Dedifferentiated amniotic fluid mesenchymal stem cell (primary cell): Measurements from ENCODE around the gene RAPGEF5.
"Not testable (repeated sequence)": the region's sequence is repeated elsewhere in the genome, so short reads cannot be mapped to it uniquely, and the experiment has no call there.

Experiments
- DNase-seq: peaks from one replicate; pipeline ENCODE4 v3.0.0-alpha.2; 2016; ENCODE audit errors: extremely low spot score

Gene RAPGEF5

GRCh38 chr7:22121702-22122474, 235.1 kb downstream of the RAPGEF5 start:
- no peak for DNase-seq

- no peak for DNase-seq
These were observed 236.4 kb downstream of the RAPGEF5 start for GRCh38 chr7:22120391-22121053.

DNA sequence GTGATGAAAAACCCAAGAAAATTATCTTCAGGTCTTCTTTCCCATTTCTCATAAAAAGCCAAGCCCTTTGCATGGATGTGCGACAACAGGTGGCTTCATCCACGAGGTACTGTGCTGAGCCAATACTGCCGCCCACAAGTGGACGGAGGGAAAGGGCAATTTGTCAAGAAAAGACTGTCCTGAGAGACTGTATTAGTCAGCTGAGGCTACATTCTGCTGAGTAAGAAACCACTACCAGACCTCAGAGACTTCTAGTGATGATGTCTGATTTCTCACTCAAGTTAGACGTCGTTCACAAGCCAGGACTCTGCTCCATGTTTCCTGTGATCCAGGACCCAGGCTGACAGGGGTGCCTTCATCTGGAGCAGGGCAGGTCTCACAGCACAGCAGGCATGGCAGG, 239.7 kb downstream of the RAPGEF5 start:
- no peak for DNase-seq

DNA sequence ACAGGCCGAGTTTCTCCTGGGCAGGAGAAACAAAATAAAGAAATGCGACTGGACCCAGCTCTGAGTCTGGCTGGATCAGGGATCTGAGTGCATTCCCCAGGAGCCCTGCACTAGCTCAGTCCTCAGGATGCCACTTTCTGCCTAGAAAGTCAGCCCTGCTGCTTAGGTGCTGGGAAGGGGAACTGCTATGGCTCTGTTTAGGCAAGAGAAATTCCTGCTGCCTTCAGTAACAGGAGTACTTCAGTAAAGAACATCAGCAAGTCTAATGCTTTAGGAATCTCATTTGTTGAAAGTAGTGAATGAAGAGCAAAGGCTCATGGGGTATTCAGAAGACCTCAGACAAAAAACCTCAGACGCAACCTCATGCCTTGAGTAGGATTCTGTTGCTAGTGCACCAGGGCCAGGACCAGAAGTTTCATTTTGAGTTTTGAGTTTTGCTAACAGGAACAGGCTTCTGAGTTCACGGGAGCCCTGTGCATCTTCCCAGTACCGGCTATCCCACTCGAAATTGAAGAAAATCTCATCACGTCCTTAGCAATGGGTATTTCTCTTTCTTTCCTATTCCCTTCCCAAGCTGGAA, 240.4 kb downstream of the RAPGEF5 start:
- DNase-seq, result no peak

DNA sequence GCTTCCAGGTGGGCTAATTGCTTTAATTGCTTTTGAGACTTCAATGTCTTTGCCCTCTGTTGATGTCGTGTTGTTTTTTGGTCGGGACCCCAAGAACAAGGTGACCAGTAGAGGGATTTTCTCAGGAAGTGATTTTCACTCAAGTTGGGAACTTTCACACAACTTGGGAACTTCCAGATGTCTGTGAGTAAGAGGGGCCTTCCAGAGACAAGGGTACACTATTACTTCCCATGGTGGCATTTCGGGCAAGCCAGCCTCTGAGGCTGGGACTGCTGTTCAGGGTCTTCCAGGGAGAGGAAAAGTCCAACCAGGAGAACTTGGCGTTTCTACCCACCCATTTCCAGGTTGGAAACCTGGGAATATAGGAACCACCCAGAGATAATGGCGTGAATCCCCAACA, 241.3 kb downstream of the RAPGEF5 start:
- DNase-seq, result no peak

DNA sequence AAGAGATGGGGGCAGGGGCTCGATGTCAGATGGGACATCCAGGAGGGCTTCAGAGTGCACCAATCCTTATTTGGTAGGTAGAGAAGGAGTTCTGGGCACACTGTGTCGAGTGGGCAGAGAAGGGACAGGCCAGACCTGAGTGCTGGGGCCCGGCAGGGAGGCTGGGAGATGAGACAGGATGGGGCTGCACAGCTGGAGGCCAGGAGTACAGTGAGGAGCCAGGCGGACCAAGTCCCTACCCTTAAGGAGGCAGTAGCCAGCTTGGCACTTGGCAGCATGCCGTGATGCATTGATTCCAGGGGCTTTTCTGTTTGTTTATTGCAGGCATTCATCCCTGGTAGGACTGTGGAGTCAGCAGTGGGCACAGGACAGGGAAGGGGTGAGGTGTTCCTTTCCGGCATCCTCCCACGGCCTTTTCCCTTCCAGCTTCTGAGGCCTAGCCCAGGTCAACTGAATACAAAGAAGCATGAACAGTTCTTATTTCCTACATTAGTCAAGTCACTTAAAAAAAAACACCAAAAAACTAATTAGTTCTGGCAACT, 242.4 kb downstream of the RAPGEF5 start:
- DNase-seq, result no peak

GRCh38 chr7:22113041-22113440, 243.9 kb downstream of the RAPGEF5 start:
- no peak for DNase-seq

DNA sequence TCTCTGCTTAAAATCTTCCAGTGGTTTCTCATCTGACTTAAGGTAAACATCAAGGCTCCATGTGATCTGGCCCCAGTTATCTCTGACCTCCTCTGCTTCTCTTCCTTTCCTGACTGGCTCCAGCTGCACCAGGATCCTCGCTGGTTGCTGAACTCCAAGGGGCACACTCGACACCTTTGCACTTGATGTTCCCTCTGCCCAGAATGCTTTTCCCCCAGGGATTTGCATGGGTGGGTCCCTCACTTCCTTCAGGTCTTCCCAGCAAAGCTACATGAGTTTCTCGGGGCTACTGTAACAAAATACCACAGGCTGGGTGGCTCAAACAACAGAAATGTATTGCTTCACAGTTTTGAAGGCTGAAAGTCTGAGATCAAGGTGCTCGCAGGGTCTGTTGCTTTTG, 245.3 kb downstream of the RAPGEF5 start:
- DNase-seq, result no peak

DNA sequence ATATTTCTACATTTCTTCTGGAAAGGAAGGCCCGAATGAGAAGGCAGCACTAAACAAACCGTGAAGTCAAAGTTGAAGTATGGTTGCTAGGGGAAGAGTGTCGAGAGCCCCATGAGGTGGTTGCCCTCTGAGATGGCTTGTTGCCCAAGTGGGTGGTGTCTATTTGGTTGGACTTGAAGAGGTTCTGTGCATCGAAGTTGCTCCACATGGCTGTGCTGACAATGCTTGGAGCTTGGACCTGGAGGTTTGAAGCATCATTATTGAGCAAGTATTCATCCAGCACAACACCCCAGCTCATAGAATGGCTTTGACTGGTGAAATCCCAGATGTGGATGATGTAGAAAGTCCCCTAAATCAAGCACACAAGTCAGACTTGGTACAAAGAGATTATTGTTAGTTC, 246.1 kb downstream of the RAPGEF5 start:
- DNase-seq, result no peak

DNA sequence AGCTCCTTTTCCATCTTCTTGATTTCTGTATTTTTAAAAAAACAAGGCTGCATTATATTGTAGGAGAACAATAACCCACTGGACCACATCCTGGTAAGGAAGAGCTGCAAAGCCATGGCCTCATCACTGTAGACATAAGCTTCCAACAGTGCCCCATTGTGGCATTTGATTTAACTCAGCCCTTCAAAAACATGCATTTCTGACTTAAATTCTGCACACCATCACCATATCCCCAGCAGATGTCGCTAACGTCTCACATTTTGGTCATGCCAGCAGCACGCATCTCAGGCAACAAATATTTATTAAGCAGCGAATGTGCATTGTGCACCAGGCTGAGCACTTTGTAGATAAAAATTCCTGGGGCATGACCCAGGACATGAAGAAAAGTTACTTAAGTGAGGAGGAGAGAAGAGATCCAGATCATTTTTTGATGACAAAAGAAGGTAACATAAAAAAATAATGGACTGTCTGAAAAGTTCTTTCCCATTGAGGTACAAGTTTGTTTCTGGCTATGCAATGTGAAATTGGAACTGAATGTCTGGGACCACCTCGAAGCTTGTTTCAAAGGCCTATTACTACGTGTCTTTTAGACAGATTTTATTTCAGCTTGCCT, 246.6 kb downstream of the RAPGEF5 start:
- peak; percentile 86 for DNase-seq

DNA sequence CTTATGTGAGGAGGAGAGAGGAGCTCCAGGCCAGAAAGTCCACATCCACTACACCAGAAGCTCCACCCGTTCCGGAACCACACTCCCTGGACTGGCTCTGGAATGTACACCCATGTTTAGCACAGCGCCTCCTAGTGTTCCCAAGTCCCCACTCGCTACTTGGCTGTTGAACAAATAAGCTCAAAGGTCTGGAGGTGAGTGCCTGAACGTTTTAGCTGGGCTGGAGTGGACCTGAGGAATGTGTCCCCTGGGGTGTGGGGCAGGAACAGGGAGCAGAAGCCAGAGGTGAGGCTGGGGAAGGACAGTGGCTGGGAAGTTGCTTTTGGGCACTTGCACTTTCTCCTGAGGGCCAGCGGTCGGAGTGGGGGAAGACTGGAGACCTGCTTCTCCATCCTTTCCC, 247.2 kb downstream of the RAPGEF5 start:
- no peak for DNase-seq

GRCh38 chr7:22108151-22108845, 248.7 kb downstream of the RAPGEF5 start:
- DNase-seq, result no peak

GRCh38 chr7:22105550-22105949, 251.4 kb downstream of the RAPGEF5 start:
- DNase-seq, result no peak

- no peak for DNase-seq
These were observed 262.3 kb downstream of the RAPGEF5 start for GRCh38 chr7:22094413-22095342.

DNA sequence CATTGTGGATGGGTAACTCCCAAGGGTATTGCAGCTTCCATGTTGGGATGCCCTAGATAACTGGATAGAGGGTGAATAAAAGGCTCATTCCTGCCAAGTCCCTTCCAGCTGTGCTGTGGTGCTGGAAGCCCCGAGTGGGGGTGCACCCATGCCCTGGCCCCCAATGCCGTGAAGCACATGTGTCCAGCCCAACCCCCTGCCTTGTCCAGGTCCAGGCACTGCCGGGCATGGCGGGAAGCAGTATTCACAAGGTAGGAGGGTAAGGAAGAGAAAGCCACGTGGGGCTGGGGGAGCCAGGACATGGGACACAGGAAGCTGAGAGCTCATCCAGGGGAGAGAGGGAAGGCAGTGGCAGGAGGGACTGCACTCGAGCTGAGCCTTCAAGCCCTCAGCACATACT, 263.0 kb downstream of the RAPGEF5 start:
- DNase-seq, result no peak

GRCh38 chr7:22093001-22093400, 264.0 kb downstream of the RAPGEF5 start:
- no peak for DNase-seq

DNA sequence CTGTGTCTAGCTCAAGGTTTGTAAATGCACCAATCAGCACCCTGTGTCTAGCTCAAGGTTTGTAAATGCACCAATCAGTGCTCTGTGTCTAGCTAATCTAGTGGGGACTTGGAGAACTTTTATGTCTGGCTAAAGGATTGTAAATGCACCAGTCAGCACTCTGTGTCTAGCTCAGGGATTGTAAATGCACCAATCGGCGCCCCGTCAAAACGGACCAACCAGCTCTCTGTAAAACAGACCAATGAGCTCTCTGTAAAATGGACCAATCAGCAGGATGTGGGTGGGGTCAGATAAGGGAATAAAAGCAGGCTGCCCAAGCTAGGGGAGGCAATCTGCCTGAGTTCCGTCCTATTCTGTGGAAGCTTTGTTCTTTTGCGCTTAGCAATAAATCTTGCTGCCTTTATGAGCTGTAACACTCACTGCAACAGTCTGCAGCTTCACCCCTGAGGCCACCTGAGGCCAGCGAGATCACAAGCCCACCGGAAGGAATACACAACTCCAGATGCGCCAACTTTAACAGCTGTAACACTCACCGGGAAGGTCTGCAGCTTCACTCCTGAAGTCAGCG, 265.9 kb downstream of the RAPGEF5 start:
- not testable (repeated sequence) for DNase-seq

- DNase-seq, result no peak
These were observed 266.4 kb downstream of the RAPGEF5 start for GRCh38 chr7:22090512-22090911.

DNA sequence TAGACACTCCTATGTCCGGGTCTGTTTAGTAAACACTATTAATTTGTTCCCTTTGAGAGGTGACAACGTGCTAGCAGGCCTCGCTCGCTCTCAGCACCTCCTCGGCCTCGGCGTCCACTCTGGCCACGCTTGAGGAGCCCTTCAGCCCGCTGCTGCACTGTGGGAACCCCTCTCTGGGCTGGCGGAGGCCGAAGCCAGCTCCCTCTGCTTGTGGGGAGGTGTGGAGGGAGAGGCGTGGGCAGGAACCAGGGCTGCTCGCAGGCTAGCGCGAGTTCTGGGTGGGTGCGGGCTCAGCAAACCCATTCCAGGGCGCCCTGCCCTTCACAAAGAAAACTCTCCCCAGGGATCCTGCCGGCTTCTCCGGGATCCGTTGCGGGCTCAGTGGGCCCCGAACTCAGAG, 266.8 kb downstream of the RAPGEF5 start:
- no peak for DNase-seq

- DNase-seq, result peak; percentile 37
These were observed 268.1 kb downstream of the RAPGEF5 start for GRCh38 chr7:22088827-22089226.
